ENCODE measurements around the gene ACBD4. TPM values are rescaled to one million over a fixed set of nuclear protein-coding genes. Genes with fewer than 3 reads are reported as not detected.

The ACBD4 gene
- total and polyA plus RNA-seq, 4 donors, result 4.4 to 51.4 (median 44.9) TPM

- Histone ChIP-seq H3K27ac (ENCODE audit: low read depth in 1 of 2, low read length in 2 of 2) (no peak overlapping the region), H3K4me1 (ENCODE audit: control insufficient read depth in 4 of 4, insufficient read depth in 4 of 4, low read length in 3 of 4) (no peaks in the 10 kb centered on the region), H3K27me3 (ENCODE audit: control insufficient read depth in 4 of 4, insufficient read depth in 4 of 4, low read length in 3 of 4) (no peaks in the 10 kb centered on the region), H3K9ac (ENCODE audit: low read depth in 1 of 2, low read length in 2 of 2) (no peak overlapping the region), H3K9me3 (ENCODE audit: control insufficient read depth in 4 of 4, low read length in 3 of 4) (no peaks in the 10 kb centered on the region), H3K36me3 (ENCODE audit: control insufficient read depth in 4 of 4, insufficient read depth in 3 of 4, low read depth in 1 of 4, low read length in 3 of 4) (peaks cover 15 to 58% (median 42%) of the 10 kb centered on the region in 4 donors), H3K4me3 (ENCODE audit: low read depth in 1 of 3, low read length in 3 of 3) (no peak overlapping the region)
- DNase-seq (ENCODE audit: low spot score), result no peak
- TF ChIP-seq NR2F2 (IDR thresholded peaks at IDR 0.05) (no peak), FOXA2 (IDR thresholded peaks at IDR 0.05) (no peak)
- 90% methylated on average over 13 of the region's 13 CpGs for WGBS
Measured at GRCh38 chr17:45107293-45108010, 28.0 kb upstream of the ACBD4 start.

- WGBS, result 82% methylated on average over 9 of the region's 9 CpGs
- Histone ChIP-seq H3K4me1 (ENCODE audit: control insufficient read depth in 4 of 4, insufficient read depth in 4 of 4, low read length in 3 of 4) (no peaks in the 10 kb centered on the region), H3K4me3 (ENCODE audit: low read depth in 1 of 3, low read length in 3 of 3) (no peak overlapping the region), H3K9me3 (ENCODE audit: control insufficient read depth in 4 of 4, low read length in 3 of 4) (no peaks in the 10 kb centered on the region), H3K36me3 (ENCODE audit: control insufficient read depth in 4 of 4, insufficient read depth in 3 of 4, low read depth in 1 of 4, low read length in 3 of 4) (peaks cover 12 to 52% (median 36%) of the 10 kb centered on the region in 4 donors), H3K9ac (ENCODE audit: low read depth in 1 of 2, low read length in 2 of 2) (no peak overlapping the region), H3K27me3 (ENCODE audit: control insufficient read depth in 4 of 4, insufficient read depth in 4 of 4, low read length in 3 of 4) (no peaks in the 10 kb centered on the region), H3K27ac (ENCODE audit: low read depth in 1 of 2, low read length in 2 of 2) (no peak overlapping the region)
- DNase-seq (ENCODE audit: low spot score), result no peak
- no peak for TF ChIP-seq RXRA (IDR thresholded peaks at IDR 0.05)
- TF ChIP-seq HNF4A (conservative IDR thresholded peaks at IDR 0.05), result no peak
- TF ChIP-seq TAF1 (conservative IDR thresholded peaks at IDR 0.05), result no peak
- no peak for TF ChIP-seq FOXA2 (IDR thresholded peaks at IDR 0.05)
- TF ChIP-seq SP1 (IDR thresholded peaks at IDR 0.05), result no peak
Measured at GRCh38 chr17:45108051-45108450, 27.4 kb upstream of the ACBD4 start.

GRCh38 chr17:45108595-45109521 is 26.6 kb upstream of the ACBD4 start:
- TF ChIP-seq ZBTB33 (IDR thresholded peaks at IDR 0.05), result no peak
- no peak for TF ChIP-seq HNF4G (IDR thresholded peaks at IDR 0.05)
- TF ChIP-seq SP1 (IDR thresholded peaks at IDR 0.05), result no peak
- no peak for TF ChIP-seq HNF4A (conservative IDR thresholded peaks at IDR 0.05)
- TF ChIP-seq EGR1 (IDR thresholded peaks at IDR 0.05; ENCODE audit: low read depth in 2 of 2), result no peak
- no peak for TF ChIP-seq NR2F2 (IDR thresholded peaks at IDR 0.05)
- TF ChIP-seq FOXA2 (IDR thresholded peaks at IDR 0.05), result no peak
- no peak for TF ChIP-seq RXRA (IDR thresholded peaks at IDR 0.05)
- no peak for TF ChIP-seq FOXA1 (IDR thresholded peaks at IDR 0.05)
- no peak for TF ChIP-seq TAF1 (conservative IDR thresholded peaks at IDR 0.05)
- Histone ChIP-seq H3K36me3 (ENCODE audit: control insufficient read depth in 4 of 4, insufficient read depth in 3 of 4, low read depth in 1 of 4, low read length in 3 of 4) (peaks cover 9 to 44% (median 28%) of the 10 kb centered on the region in 4 donors), H3K9ac (ENCODE audit: low read depth in 1 of 2, low read length in 2 of 2) (no peak overlapping the region), H3K27ac (ENCODE audit: low read depth in 1 of 2, low read length in 2 of 2) (no peak overlapping the region), H3K4me1 (ENCODE audit: control insufficient read depth in 4 of 4, insufficient read depth in 4 of 4, low read length in 3 of 4) (peaks cover 0 to 3% (median 0%) of the 10 kb centered on the region in 4 donors), H3K27me3 (ENCODE audit: control insufficient read depth in 4 of 4, insufficient read depth in 4 of 4, low read length in 3 of 4) (no peaks in the 10 kb centered on the region), H3K4me3 (ENCODE audit: low read depth in 1 of 3, low read length in 3 of 3) (no peak overlapping the region), H3K9me3 (ENCODE audit: control insufficient read depth in 4 of 4, low read length in 3 of 4) (no peaks in the 10 kb centered on the region)
- WGBS, result 75% methylated on average over 12 of the region's 12 CpGs
- no peak for DNase-seq (ENCODE audit: low spot score)
